ENCODE measurements around the gene ULK4.

The ULK4 gene

DNA sequence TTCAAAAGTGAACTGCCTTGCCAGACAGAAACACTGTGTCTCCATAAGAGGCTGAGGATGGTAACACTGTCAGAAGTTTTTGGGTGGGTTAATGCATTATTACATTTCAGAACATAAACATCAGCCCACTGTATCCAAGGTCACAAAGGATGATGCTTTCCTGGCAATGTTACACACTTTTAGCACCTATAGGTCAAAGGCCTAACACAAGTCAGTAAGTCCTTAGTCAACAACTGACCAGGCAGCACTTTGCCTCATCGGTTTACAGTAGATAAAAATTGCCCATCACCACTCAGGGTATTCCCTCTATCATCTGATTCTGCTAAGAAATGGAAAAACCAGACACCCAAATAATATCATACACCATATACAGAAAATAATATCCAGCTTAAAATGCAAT is 664.2 kb downstream of the ULK4 start:
- TF ChIP-seq, protein P1, sequence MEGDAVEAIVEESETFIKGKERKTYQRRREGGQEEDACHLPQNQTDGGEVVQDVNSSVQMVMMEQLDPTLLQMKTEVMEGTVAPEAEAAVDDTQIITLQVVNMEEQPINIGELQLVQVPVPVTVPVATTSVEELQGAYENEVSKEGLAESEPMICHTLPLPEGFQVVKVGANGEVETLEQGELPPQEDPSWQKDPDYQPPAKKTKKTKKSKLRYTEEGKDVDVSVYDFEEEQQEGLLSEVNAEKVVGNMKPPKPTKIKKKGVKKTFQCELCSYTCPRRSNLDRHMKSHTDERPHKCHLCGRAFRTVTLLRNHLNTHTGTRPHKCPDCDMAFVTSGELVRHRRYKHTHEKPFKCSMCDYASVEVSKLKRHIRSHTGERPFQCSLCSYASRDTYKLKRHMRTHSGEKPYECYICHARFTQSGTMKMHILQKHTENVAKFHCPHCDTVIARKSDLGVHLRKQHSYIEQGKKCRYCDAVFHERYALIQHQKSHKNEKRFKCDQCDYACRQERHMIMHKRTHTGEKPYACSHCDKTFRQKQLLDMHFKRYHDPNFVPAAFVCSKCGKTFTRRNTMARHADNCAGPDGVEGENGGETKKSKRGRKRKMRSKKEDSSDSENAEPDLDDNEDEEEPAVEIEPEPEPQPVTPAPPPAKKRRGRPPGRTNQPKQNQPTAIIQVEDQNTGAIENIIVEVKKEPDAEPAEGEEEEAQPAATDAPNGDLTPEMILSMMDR (IDR thresholded peaks at IDR 0.05; ENCODE audit: insufficient read depth, low read depth, low read length, missing control alignments): no peak
- no peak overlapping the region for H3K4me3 ChIP-seq (ENCODE audit: low read depth, low read length)
- no peak for DNase-seq (ENCODE audit: low read depth)

DNA sequence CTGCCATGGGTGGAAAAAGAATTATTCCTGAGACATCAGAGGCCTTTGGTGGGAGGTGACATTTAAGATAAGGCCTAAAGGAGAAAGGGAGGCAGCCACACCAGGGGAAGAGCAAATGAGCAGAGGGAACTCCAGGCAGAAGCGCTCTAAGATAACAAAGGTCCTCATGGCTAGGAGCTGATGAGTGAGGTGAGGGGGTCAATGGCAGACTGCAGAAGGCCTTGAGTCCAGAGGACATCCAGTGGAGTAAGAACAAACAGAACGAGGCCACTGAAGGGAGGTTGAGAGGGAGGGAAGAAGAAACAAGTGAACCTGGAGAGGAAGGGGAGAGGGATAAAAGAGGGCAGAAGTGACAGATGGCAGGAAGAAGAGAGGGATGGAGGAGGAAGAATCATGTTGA is 665.3 kb downstream of the ULK4 start:
- TF ChIP-seq, protein P1 (IDR thresholded peaks at IDR 0.05; ENCODE audit: insufficient read depth, low read depth, low read length, missing control alignments): no peak
- no peak for DNase-seq (ENCODE audit: low read depth)
- H3K4me3 ChIP-seq (ENCODE audit: low read depth, low read length): no peak overlapping the region

DNA sequence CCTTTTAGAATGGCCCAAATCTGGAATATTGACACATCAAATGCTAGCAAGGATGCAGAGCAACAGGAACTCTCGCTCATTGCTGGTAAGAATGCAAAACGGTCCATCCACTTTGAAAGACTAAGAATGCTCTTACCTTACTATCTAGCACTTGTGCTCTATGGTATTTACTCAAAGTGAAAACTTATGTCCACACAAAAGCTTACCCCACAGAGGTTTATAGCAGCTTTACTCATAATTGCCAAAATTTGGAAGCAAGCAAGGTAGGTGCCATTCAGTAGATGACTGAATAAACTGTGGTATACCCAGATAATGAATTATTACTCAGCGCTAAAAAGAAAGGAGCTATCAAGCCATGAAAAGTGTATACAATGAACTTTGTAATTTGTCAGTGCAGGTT is 666.2 kb downstream of the ULK4 start:
- no peak overlapping the region for H3K4me3 ChIP-seq (ENCODE audit: low read depth, low read length)
- no peak for DNase-seq (ENCODE audit: low read depth)
- TF ChIP-seq, protein P1 (IDR thresholded peaks at IDR 0.05; ENCODE audit: insufficient read depth, low read depth, low read length, missing control alignments): no peak

DNA sequence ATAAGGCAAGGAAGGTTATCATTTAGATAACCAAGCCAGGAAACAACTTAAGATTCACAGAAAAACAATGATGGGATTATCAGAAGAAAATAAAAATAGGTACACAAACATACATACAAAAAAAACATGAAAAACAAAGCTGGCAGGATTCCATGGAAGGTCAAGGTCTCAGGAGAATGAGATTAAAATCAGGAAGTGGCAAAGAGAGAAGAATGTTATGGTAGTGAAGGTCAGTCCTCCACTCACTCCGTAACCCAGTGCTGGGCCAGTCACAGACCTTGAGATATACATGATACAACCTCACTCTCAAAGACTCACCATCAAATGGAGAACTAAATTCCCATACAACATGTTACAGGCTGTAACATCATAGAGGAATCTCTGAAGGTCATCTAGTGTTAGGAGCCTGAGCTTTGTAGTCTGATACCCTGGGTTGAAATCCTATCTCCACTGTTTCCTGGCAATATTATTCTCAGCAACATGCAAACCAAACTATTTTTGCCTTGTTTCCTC is 668.7 kb downstream of the ULK4 start:
- no peak for DNase-seq (ENCODE audit: low read depth)
- H3K4me3 ChIP-seq (ENCODE audit: low read depth, low read length): no peak overlapping the region
- TF ChIP-seq, protein P1 (IDR thresholded peaks at IDR 0.05; ENCODE audit: insufficient read depth, low read depth, low read length, missing control alignments): no peak

DNA sequence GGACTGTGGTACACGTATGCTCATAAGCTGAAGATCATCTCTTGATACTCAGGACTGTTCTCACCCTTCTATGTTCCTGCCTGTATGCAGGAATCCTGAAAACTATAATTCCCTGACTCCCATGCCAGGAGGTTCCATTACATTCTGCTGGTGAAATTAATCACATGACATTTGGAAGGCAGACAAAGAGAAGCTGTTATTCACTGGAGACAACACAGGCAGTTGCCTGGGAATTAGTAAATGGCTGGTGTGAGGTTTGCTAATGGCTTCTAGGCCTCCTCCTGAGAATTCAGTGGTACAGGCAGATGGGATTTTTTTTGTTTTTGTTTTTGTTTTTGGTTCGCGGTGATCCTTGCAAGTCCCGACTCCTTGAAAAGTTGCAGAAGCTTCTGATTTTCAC is 671.2 kb downstream of the ULK4 start:
- TF ChIP-seq, protein P1 (IDR thresholded peaks at IDR 0.05; ENCODE audit: insufficient read depth, low read depth, low read length, missing control alignments): no peak
- no peak for DNase-seq (ENCODE audit: low read depth)
- no peak overlapping the region for H3K4me3 ChIP-seq (ENCODE audit: low read depth, low read length)

DNA sequence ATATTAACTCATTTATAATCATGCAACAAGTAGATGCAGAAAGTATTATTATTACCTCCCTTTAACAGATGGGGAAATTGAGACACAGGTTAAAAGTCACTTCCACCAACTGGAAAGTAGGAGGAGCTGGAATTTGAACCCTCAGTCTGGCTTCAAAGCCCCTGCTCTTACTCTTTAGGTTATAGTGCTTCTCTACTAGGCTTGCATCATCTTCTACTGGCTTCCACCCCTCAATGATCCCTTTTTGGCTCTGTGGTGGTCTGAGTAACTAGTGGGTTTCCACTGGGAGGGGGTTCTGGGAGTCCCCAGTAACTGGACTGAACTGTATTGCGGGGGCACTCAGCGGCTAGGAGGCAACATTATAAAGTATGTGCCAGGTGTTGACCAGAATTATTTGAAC is 671.6 kb downstream of the ULK4 start:
- DNase-seq (ENCODE audit: low read depth): no peak
- H3K4me3 ChIP-seq (ENCODE audit: low read depth, low read length): no peak overlapping the region
- TF ChIP-seq, protein P1 (IDR thresholded peaks at IDR 0.05; ENCODE audit: insufficient read depth, low read depth, low read length, missing control alignments): no peak

DNA sequence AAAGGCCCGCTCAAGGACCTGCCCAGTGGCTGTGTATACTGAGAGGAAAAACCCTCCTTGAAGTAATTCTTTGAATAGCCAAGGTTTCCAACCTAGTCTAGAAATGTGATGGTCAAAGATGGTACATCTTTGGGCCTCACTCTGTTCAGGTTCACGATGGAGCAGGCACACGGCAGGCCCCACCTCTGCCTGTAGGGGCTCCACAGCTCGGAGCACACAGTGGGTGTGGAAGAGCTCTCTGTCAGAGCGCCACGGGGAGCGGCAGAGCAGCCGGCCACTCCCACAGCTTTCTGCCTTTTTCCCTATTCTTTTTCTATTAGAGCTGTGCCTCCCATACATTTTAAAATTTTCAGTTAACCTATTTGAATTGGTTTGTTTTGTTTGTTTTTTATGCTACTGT is 673.1 kb downstream of the ULK4 start:
- DNase-seq (ENCODE audit: low read depth): no peak
- no peak overlapping the region for H3K4me3 ChIP-seq (ENCODE audit: low read depth, low read length)
- TF ChIP-seq, protein P1 (IDR thresholded peaks at IDR 0.05; ENCODE audit: insufficient read depth, low read depth, low read length, missing control alignments): no peak
